ENCODE data around the gene SHOX.

The SHOX gene

DNA sequence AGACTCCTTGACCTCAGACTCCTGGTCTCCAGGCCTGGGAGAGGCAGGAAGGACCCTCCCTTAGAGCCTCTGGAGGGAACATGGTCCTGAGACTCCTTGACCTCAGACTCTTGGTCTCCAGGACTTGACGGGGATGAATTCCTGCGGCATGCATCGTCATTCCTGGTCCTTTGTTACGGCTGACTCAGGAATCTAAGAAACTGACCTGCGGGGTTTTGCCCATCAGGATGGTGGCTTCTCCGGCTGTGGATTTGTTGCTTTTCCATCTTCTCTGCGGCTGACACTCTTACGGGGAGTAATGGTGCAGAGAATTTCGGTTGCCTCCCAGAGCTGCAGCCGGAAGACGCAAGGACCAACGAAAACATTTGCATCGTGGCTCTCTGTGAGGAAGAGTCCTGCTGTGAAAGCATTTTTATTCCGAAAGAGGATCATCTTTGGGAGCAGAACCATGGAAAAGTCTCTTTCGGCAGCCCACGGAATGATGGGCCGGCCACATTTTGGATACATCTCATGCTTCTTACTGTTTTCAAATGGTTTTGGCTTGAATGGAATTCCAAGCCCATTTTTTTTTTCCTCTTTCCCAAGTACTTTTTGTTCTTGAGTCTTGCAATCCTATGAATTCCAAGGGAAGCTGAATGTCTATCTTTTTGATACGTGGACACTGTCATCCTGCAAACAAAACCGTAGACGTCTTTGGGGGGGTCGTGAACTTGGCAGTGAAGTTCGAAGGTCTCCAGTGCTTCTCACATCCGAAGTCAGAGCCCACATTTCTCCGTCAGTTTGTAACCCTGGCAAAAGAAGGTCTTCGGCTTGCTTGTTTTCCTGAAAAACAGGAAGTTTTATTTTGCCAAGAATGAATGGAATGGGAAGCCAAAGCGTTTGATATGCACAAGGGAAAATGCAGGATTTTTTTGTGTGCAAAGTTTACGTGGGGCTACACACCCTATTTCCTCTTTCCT is 36.5 kb downstream of the SHOX start:
- DNase-seq (ENCODE audit: low read depth in 2 of 2) = no peak

DNA sequence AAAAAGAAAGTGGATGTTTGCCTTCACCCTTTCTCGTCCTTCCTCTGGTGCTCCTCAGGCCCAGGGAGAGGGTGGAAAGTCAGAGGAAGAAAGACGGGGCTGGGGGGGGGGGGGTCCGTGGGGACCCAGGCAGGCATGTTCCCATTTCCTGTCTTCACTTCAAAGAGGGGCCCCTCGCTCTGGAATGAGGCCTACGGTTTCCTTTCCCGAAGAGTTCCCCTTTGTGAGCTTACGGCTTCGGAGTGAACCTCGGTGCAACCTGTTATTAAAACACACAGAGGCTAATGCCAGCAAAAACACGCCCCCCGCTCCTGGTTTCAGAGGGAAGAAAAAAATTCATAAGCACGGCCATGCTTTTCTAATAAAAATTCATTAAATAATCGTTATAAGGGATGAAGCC is 40.1 kb downstream of the SHOX start:
- DNase-seq (ENCODE audit: low read depth in 2 of 2) = no peak

DNA sequence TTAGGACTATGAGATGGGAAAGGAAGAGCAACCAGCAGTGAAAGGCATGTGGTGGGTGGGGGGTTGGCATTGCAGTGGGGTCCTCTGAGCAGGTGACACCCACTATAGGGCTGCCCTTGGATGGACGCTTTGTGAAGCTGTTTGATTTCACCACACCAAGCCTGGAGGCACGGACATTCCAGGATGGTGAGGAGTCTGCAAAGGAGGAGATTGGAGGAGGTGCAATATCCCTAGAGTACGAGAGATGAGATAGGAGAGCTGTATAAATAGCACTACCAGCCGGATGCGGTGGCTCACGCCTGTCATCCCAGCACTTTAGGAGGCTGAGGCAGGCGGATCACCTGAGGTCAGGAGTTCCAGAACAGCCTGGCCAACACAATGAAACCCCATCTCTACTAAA is 42.3 kb downstream of the SHOX start:
- DNase-seq (ENCODE audit: low read depth in 2 of 2) = no peak

DNA sequence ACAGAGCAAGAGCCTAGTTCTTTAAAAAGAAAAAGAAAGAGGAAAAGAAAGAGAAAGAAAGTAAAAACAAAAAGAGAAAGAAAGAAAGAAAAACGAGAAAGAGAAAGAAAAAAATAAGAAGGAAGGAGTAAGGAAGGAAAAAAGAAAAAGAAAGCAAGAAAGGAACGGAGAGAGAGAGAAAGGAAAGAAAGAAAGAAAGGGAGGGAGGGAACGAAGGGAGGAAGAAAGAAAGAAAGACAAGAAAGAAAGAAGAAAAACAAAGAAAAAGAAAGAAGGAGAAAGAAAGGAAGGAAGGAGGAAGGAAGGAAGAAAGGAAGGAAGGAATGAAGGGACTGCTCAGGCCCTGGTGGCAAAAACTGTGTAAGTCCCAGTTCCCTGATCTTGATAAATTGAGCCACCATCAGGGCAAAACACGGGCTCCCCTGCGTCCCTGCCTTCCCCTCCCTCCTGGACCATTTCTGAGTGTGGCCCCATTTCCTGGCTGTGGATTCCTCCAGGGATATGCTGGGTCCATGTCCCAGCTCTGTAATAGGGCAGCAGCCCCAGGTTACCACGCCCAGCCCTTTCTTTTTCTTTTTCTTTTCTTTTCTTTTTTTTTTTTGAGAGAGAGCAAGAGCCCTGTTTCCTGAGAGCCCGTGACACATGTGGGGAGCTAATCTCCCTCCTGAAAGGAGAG is 44.8 kb downstream of the SHOX start:
- DNase-seq (ENCODE audit: low read depth in 2 of 2) = no peak

DNA sequence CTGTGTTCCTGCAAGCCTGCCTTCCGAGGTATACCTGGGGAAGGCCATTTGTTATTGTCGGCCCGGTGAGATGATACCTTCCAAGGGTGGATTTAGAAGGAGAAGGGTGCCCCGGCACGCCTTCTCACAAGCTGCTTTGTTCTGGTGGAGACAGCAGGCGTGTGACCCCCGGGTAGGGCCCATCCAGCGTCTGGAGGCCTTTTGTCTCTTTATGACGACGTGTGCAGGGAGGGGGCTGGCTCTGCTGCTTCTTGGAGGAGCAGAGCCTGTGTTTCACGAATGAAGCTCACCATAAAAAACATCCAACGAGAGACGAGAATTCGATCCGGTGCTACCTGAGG is 45.3 kb downstream of the SHOX start:
- DNase-seq (ENCODE audit: low read depth in 2 of 2) = no peak

DNA sequence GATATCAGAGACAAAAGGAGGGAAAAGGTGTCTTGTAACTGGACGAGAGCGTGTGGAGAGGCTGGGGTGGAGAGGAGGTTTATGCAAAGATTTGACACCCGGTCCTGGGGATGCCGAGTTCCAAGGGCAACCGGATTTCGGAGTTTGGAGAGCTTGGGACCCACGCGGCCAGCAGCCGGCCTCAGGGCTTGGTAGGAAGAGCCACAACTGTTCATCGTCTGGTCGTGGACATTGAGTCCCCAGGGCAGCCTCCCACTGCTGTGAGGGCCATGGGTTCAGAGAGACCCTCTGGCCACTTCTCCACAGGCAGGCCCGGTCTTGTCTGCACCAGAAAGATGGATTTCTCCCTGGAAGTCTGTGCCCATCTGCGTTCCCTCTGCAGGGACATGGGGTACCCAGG is 46.8 kb downstream of the SHOX start:
- DNase-seq (ENCODE audit: low read depth in 2 of 2) = no peak

DNA sequence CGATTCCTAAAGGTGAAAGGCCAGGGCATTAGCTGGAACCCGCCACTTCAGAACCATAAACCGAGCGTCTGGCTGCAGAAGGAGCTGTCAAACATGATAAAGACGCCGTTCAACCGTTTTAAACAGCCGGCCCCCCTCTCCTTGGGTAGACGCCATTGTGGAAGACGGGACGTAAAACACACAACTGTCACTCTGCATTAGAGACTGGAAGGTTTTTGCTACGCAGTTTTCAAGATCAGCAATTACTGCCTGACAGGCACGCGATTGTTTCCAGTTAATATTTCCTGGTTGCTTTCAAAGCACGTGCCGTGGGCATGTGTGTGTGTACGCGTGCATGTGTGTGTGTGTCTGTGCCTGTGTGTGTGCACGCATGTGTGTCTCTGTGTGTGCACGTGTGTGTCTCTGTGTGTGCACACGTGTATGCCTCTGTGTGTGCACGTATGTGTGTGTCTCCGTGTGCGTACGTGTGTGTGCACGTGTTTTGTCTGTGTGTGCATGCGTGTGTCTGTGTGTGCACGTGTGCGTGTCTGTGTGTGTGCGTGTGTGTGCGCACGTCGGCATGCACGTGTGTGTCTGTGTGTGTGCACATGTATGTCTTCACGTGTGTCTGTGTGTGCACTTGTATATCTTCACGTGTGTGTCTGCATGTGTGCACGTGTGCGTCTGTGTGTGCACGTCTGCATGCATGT is 48.8 kb downstream of the SHOX start:
- no peak for DNase-seq (ENCODE audit: low read depth in 2 of 2)

DNA sequence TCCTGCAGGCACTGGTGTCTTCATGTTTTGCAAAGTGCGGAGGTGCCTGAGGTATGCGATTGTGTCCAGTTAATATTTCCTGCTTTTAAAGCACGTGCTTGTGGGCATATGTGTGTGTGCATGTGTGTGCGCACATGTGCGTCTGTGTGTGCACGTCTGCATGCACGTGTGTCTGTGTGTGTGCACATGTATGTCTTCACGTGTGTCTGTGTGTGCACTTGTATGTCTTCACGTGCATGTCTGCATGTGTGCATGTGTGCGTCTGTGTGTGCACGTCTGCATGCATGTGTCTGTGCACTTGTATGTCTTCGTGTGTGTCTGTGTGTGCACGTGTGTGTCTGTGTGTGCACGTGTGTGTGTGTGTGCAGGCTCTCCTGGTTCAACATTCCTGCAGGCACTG is 49.5 kb downstream of the SHOX start:
- DNase-seq (ENCODE audit: low read depth in 2 of 2) = no peak

DNA sequence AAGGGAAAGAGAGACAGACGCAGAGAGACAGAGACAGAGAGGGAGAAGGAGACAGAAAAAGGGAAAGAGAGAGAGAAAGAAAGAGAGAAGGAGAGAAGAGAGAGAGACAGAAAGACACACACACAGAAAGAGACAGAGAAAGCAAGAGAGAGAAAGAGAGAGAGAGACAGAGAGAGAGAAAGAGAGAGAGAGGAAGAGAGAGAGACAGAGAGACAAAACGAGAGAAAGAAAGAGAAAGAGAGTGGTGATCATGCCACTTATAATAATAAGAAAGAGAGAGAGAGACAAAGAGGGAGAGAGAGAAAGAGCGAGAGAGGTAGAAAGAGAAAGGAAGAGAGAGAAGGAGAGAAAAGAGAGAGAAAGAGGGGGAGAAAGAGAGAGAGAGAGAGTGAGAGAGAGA is 51.4 kb downstream of the SHOX start:
- no peak for DNase-seq (ENCODE audit: low read depth in 2 of 2)

DNA sequence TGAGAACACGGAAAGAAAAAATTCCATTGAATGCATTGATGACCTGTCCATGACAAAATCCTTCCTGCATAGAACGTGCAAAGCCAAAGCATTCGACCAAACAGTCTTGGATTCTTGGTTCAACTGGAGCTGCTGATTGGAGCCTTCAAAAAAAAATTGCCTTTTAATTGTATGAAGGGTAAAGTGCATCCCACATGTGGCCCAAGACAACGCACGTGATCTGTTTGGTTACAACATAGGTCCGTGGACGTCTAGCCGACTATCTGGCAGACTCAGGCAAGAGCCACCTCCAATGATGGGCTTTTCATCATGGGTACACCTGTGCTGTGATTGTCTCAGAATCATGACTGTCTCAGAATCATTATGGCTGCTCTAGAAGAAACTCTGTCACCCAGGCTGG is 52.3 kb downstream of the SHOX start:
- DNase-seq (ENCODE audit: low read depth in 2 of 2) = no peak

DNA sequence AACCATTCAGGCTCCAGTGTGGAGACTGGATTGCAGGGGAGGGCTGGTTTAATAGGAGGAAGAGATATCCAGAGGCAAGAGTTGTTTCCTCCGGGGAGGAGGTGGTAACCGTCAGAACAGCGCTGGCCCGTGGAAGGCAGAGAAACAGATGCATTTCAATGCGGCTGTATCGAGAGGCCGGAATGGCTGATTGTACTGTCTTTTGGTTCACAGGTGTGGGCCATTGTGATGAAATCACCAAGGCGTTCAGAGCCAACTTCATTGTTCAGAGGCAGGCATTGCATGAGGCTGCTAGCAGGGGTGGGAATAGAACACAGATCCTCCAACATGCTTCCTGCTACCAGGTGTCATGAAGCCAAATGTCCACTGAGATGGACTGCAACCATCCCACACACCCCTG is 53.0 kb downstream of the SHOX start:
- no peak for DNase-seq (ENCODE audit: low read depth in 2 of 2)

DNA sequence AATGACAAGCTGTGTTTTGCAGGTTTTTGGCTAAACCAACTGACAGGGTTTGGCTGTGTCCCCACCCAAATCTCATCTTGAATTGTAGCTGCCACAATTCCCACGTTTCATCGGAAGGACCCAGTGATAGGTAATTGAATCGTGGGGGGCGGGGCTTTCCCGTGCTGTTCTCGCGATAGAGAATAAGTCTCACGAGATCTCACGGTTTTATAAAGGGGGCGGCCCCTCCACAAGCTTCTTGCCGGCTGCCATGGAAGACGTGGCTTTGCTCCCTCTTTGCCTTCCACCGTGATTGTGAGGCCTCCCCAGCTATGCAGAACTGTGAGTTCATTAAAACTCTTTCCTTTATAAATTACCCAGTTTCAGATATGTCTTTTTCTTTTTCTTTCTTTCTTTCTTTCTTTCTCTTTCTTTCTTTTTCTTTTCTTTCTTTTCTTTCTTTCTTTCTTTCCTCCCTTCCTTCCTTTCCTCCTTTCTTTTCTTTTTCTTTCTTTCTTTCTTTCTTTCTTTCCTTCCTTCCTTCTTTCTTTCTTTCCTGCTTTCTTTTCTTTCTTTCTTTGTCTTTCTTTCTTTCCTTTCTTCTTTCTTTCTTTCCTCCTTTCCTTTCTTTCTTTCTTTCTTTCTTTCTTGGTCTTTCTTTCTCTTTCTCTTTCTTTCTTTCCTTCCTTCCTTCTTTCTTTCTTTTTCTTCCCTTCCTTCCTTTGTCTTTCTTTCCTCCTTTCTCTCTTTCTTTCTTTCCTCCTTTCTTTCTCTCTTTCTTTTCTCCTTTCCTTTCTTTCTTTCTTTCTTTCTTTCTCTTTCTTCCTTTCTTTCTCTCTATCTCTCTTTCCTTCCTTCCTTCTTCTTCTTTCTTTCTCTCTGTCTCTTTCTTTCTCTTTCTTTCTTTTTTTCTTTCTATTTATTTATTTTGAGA is 54.8 kb downstream of the SHOX start:
- no peak for DNase-seq (ENCODE audit: low read depth in 2 of 2)

DNA sequence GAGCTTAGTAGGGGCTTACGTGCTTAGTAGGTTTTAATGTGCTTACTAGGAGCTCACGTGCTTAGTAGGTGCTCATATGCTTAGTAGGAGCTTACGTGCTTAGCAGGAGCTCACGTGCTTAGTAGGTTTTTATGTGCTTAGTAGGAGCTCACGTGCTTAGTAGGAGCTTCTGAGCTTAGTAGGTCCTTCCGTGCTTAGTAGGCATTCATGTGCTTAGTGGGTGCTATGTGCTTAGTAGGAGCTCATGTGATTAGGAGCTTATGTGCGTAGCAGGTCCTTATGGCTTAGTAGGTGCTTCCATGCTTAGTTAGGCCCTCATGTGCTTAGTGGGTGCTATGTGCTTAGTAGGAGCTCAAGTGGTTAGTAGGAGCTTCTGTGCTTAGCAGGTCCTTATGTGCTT is 59.4 kb downstream of the SHOX start:
- no peak for DNase-seq (ENCODE audit: low read depth in 2 of 2)

DNA sequence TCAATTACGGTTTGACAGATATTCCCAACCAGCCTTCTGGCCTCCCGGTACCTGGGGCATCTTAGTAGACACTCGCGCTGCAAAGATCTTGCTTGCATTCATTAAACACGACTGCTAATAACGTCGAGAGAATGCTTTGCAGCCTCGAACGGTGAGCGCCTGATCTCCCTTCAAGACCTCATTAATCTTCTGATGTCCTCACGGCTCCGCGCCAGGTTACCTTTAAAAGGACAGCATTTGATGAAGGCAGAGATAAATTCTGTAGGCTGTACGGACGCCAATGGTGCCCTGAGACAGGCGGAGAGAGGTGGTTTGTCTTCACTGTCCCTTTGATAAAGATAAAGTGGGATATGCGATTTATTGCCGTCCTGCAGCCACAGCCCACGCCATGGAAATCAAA is 64.2 kb downstream of the SHOX start:
- no peak for DNase-seq (ENCODE audit: low read depth in 2 of 2)

DNA sequence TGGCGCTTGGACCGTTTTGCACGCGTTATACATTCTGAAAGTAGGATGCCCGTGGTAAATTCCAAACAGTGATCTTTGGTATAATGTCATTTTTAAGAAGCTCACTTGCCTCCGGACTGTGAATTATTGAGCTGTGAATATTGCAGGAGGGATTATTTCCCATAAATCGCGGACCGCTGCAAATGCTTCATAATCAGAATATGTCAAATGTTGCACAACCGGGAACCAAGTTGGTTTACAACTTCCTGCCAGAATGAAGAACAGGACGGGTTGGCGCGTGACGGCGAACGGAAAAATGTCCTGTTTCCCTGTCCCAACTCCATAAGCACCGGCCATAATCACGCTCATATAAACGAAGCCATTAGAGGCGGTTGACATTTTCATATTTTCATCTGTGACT is 67.6 kb downstream of the SHOX start:
- no peak for DNase-seq (ENCODE audit: low read depth in 2 of 2)

DNA sequence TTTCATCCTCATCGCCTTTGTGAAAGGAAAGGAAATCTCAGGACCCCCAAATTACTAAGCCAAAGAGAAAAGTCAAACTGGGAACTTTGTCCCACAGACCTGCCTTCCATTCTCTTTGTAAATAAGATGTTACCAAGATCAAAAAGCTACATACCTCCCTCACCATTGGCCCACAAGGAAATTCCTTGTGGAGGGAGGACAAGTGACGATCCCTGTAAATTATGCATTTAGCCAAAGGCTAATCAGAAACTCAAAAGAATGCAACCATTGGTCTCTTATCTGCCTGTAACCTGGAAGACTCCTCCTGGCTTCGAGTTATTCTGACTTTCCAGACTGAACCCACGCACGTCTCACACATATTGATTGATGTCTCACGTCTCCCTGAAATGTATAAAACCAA is 70.3 kb downstream of the SHOX start:
- DNase-seq (ENCODE audit: low read depth in 2 of 2) = no peak

DNA sequence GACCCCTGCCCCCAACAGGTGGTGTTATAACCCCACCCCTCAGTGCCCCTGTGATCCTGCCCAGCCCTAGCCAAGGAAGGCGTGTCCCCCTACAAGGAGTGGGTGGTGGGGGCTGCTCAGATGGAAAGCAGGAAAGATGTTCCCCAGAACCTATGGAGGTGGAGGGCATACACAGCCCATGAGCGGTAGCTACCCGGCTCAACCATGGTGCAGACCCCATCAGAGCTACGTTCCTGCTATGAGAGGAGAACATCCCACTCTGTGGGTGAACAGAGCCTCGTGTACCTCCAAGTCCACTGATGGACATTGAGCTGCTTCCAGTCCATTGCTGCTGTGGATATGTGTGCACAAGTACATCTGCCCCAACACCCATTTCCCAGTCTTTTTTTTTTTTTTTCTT is 71.1 kb downstream of the SHOX start:
- no peak for DNase-seq (ENCODE audit: low read depth in 2 of 2)

DNA sequence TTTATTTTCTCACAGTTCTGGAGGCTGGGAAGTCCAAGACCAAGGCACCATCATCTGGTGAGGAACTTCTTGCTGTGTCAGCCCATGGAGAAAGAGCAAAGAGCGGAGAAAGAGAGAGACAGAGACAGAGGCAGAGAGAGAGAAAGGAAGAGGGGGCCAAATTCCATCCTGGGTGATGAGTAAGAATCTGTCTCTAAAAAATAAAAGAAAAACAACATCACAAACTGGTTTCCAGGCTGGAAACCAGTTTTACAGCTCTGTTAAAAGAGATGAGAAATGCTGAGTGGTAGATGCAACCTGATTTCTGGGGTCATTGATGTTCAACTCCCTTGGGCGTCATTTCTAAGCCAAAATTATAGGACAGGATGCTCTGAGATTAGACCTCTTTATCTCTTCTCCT is 72.9 kb downstream of the SHOX start:
- no peak for DNase-seq (ENCODE audit: low read depth in 2 of 2)

DNA sequence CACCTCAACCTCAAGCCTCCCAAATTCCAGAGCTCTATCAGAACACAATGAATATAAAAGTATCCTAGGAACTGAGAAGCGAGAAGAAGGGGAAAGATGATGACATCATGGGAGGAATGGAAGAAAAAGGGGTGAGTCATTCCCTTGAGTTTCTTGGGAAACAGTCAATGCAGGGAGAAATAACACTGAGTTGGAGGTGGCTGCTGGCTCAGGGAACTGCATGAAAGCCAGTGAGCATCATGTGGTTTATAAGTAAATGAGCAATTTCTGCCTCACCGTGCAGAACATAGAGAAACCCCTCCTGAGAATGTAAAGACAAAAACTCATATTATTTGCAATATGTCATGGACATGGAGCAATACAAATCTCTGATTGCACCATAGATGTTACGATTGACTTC is 73.3 kb downstream of the SHOX start:
- no peak for DNase-seq (ENCODE audit: low read depth in 2 of 2)
